Stimulated activated CD8-positive, alpha-beta memory T cell treated with anti-CD3 and anti-CD28 coated beads, Interleukin-4, amount 100 ng/mL, for 48 hours (primary cell): ENCODE data around the gene AJUBA.
"Not testable (repeated sequence)": the region's sequence is repeated elsewhere in the genome, so short reads cannot be mapped to it uniquely, and the experiment has no call there.

ENCODE experiments used
- DNase-seq: peaks from one replicate; pipeline ENCODE4 v3.0.0-alpha.2; 2020

Gene AJUBA

GRCh38 chr14:23005451-23006187, 23.3 kb upstream of the AJUBA start:
- DNase-seq: no peak

- not testable (repeated sequence) for DNase-seq
Measured at GRCh38 chr14:23004274-23004673, 21.9 kb upstream of the AJUBA start.

GRCh38 chr14:23002592-23002991, 20.2 kb upstream of the AJUBA start:
- DNase-seq: no peak

GRCh38 chr14:23000860-23001259, 18.5 kb upstream of the AJUBA start:
- DNase-seq: no peak

GRCh38 chr14:22998329-22999012, 16.1 kb upstream of the AJUBA start:
- DNase-seq: no peak

- DNase-seq: no peak
Measured at GRCh38 chr14:22997676-22998323, 15.4 kb upstream of the AJUBA start.

- no peak for DNase-seq
Measured at GRCh38 chr14:22996768-22997654, 14.7 kb upstream of the AJUBA start.

- no peak for DNase-seq
Measured at GRCh38 chr14:22995889-22996625, 13.7 kb upstream of the AJUBA start.

GRCh38 chr14:22994762-22995275, 12.5 kb upstream of the AJUBA start:
- no peak for DNase-seq

GRCh38 chr14:22993517-22993916, 11.2 kb upstream of the AJUBA start:
- DNase-seq: no peak

GRCh38 chr14:22991852-22992251, 9.5 kb upstream of the AJUBA start:
- no peak for DNase-seq

GRCh38 chr14:22987291-22987690, 4.9 kb upstream of the AJUBA start:
- DNase-seq: no peak

GRCh38 chr14:22986508-22987054, 4.2 kb upstream of the AJUBA start:
- peak; percentile 96 for DNase-seq

GRCh38 chr14:22985894-22986507, 3.6 kb upstream of the AJUBA start:
- DNase-seq: no peak

GRCh38 chr14:22984959-22985658, 2.8 kb upstream of the AJUBA start:
- no peak for DNase-seq

GRCh38 chr14:22981876-22982476, 375 bp downstream of the AJUBA start:
- peak; percentile 30 for DNase-seq

- peak; percentile 45 for DNase-seq
Measured at GRCh38 chr14:22981090-22981875, 1.1 kb downstream of the AJUBA start.

- DNase-seq: peak; percentile 44
Measured at GRCh38 chr14:22980672-22981089, 1.7 kb downstream of the AJUBA start.

GRCh38 chr14:22979748-22980392, 2.5 kb downstream of the AJUBA start:
- DNase-seq: no peak
